Measurements from ENCODE around the gene IVNS1ABP.

DNA sequence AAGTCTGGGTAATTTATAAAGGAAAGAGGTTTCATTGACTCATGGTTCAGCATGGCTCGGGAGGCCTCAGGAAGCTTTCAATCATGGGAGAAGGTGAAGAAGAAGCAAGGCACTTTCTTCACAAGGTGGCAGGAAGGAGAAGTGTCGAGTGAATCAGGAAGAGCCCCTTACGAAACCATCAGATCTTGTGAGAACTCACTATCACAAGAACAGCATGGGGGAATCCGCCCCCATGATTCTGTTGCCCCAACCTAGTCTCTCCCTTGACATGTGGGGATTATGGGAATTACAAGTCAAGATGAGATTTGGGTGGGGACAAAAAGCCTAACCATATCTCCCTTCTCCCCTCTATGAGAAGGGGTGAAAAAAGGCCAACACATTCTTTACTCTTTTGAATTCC lies 11.2 kb upstream of the IVNS1ABP start:
- TF ChIP-seq, protein P1, sequence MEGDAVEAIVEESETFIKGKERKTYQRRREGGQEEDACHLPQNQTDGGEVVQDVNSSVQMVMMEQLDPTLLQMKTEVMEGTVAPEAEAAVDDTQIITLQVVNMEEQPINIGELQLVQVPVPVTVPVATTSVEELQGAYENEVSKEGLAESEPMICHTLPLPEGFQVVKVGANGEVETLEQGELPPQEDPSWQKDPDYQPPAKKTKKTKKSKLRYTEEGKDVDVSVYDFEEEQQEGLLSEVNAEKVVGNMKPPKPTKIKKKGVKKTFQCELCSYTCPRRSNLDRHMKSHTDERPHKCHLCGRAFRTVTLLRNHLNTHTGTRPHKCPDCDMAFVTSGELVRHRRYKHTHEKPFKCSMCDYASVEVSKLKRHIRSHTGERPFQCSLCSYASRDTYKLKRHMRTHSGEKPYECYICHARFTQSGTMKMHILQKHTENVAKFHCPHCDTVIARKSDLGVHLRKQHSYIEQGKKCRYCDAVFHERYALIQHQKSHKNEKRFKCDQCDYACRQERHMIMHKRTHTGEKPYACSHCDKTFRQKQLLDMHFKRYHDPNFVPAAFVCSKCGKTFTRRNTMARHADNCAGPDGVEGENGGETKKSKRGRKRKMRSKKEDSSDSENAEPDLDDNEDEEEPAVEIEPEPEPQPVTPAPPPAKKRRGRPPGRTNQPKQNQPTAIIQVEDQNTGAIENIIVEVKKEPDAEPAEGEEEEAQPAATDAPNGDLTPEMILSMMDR (IDR thresholded peaks at IDR 0.05; ENCODE audit: poor library complexity): no peak
- no peak for TF ChIP-seq EZH2 (IDR thresholded peaks at IDR 0.05; ENCODE audit: borderline replicate concordance)
- TF ChIP-seq EZH2phosphoT487 (IDR thresholded peaks at IDR 0.05; ENCODE audit: low read depth, severe bottlenecking, unreplicated experiment): no peak

Data from hepatocyte (in vitro differentiated cells).